WI38 (cell line): ENCODE measurements around the gene COL4A2.

Experiments
- H3K4me3 ChIP-seq: 2 replicates; pipeline ENCODE4 v1.5.1; 2011; ENCODE audit warnings: low read depth, mild to moderate bottlenecking, control low read depth, low read length
- CTCF ChIP-seq: IDR thresholded peaks from 2 replicates; pipeline ENCODE4 v1.5.1; 2012; ENCODE audit warnings: low read depth, mild to moderate bottlenecking, control low read depth, low read length

The COL4A2 gene

GRCh38 chr13:110347088-110347487 lies 40.0 kb downstream of the COL4A2 start:
- no peak overlapping the region for H3K4me3 ChIP-seq
- no peak for TF ChIP-seq CTCF

GRCh38 chr13:110347535-110348308 lies 40.6 kb downstream of the COL4A2 start:
- H3K4me3 ChIP-seq = no peak overlapping the region
- TF ChIP-seq CTCF = no peak

GRCh38 chr13:110348309-110349105 lies 41.4 kb downstream of the COL4A2 start:
- TF ChIP-seq CTCF = no peak
- H3K4me3 ChIP-seq = no peak overlapping the region

GRCh38 chr13:110349239-110349638 lies 42.2 kb downstream of the COL4A2 start:
- no peak overlapping the region for H3K4me3 ChIP-seq
- no peak for TF ChIP-seq CTCF

- TF ChIP-seq CTCF = no peak
- H3K4me3 ChIP-seq = no peak overlapping the region
Observed at GRCh38 chr13:110350049-110350448, 43.0 kb downstream of the COL4A2 start.

GRCh38 chr13:110350509-110350908 lies 43.4 kb downstream of the COL4A2 start:
- no peak overlapping the region for H3K4me3 ChIP-seq

More at GRCh38 chr13:110350509-110350908, 43.4 kb downstream of the COL4A2 start:
- TF ChIP-seq CTCF = no peak
